Activated CD8-positive, alpha-beta T cell treated with anti-CD3 and anti-CD28 coated beads, Interleukin-2, amount 10 ng/mL, durations not matched to agents 7 days and 5 days (primary cell): ENCODE measurements around the gene AMACR. TPM values are rescaled to one million over a fixed set of nuclear protein-coding genes. Genes with fewer than 3 reads are reported as not detected.
"Not testable (repeated sequence)": the region's sequence is repeated elsewhere in the genome, so short reads cannot be mapped to it uniquely, and the experiment has no call there.

Source experiments
- ATAC-seq: fragments of 150-1000 bp; cut with Tn5 transposase; one replicate; pipeline ENCODE4 v1.10.0; 2021; ENCODE audit warnings: moderate library complexity
- CTCF ChIA-PET: fragments of 350-600 bp; sonication (Branson Sonifier 250); formaldehyde crosslinking; loops from one replicate; lab custom pipeline; 2021; ENCODE audit warnings: antibody characterized with exemption; lab: Charles Lee
- POLR2A ChIA-PET: fragments of 350-600 bp; sonication (Branson Sonifier 250); formaldehyde crosslinking; loops from one replicate; lab custom pipeline; 2021; ENCODE audit warnings: antibody characterized with exemption; lab: Charles Lee
- DNase-seq: peaks from one replicate; pipeline ENCODE4 v3.0.0-alpha.2; 2020
- H3K27ac Mint-ChIP-seq: one replicate; pipeline ENCODE4 v1.8.0; 2021; ENCODE audit warnings: mild to moderate bottlenecking, mixed read lengths
- H3K27me3 Mint-ChIP-seq: one replicate; pipeline ENCODE4 v1.8.0; 2021; ENCODE audit warnings: low read depth, mixed read lengths
- H3K36me3 Mint-ChIP-seq: one replicate; pipeline ENCODE4 v1.8.0; 2021; ENCODE audit warnings: low read depth, mixed read lengths
- H3K4me1 Mint-ChIP-seq: one replicate; pipeline ENCODE4 v1.8.0; 2021; ENCODE audit warnings: low read depth, mixed read lengths
- H3K4me3 Mint-ChIP-seq: one replicate; pipeline ENCODE4 v1.8.0; 2021; ENCODE audit warnings: mild to moderate bottlenecking, mixed read lengths
- H3K9me3 Mint-ChIP-seq: one replicate; pipeline ENCODE4 v1.8.0; 2022; ENCODE audit warnings: mixed read lengths; ENCODE audit not compliant: insufficient read depth
- total RNA-seq, 2 experiments: library from RNA; stranded (reverse); gene quantifications; one replicate each; pipeline ENCODE4 v1.2.3, GENCODE V29; 2021

The AMACR gene
- total RNA-seq, 2 experiments from 2014 or later, result 6.5 to 6.9 TPM

DNA sequence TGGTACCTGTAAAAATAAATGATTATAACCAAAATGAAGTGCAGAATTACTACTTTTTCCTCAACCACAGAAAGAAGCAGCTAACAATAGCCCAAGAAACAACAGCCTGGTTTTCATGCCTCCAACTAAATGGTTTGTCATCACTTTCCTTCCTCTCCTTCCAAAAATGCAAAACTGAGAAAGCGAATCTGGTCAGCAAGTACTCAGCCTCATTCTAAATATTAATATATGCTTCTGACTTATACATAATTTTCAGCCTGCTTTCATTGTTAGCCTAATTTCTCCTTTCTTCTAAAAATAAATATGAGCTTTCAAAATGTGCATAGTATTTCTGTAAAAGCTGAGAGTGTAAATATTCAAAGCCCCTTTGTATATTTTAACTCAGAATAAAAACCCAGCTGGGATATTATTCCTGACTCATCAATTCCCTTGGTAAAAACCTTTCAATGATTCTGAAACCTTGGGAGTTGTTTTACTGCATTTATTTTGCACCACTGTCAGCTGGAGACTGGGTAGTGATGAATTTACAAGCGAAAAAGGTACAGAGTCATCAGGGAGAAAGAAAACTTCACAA lies 50.2 kb downstream of the AMACR start:
- POLR2A ChIA-PET, result no interaction called here
- no peak overlapping the region for H3K27ac Mint-ChIP-seq
- CTCF ChIA-PET, result interaction anchor here (1.5 kb wide), 1 partner anchor 13 kb away, joined by 7 read pairs; no protein-coding TSS in a partner anchor
- H3K4me3 Mint-ChIP-seq, result no peak overlapping the region
- no peaks in the 10 kb centered on the region for H3K4me1 Mint-ChIP-seq
- peaks cover 3% of the 10 kb centered on the region for H3K27me3 Mint-ChIP-seq
- no peaks in the 10 kb centered on the region for H3K36me3 Mint-ChIP-seq
- no peak for DNase-seq
- H3K9me3 Mint-ChIP-seq, result no peaks in the 10 kb centered on the region
- ATAC-seq, result no peak

DNA sequence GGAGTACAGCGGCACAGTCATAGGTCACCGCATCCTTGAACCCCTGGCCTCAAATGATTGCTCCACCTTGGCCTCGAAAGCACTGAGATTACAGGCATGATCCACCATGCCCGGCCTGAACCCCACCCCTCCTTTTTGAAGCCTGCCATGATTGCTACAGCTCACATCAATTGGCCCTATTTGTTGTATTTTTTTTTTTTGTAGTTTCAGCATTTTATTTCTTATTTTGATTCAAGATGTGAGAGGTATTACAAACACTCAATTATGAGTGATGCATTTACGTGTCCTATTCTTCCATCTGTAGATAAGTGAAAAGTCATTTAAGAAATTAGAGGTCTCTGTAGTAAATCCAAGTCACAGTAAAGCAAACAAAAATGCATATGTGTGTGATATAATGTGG lies 55.7 kb downstream of the AMACR start:
- H3K36me3 Mint-ChIP-seq, H3K4me1 Mint-ChIP-seq, POLR2A ChIA-PET: not testable (repeated sequence)

GRCh38 chr5:33944543-33945132 lies 63.2 kb downstream of the AMACR start:
- Mint-ChIP-seq H3K4me1 (no peaks in the 10 kb centered on the region), H3K27me3 (peaks cover 18% of the 10 kb centered on the region), H3K36me3 (no peaks in the 10 kb centered on the region), H3K9me3 (no peaks in the 10 kb centered on the region), H3K4me3 (no peak overlapping the region), H3K27ac (no peak overlapping the region)
- ChIA-PET CTCF (no interaction called here), POLR2A (no interaction called here)
- DNase-seq, result no peak
- no peak for ATAC-seq

More for the DNA sequence above, 55.7 kb downstream of the AMACR start:
- H3K9me3 Mint-ChIP-seq, DNase-seq, ATAC-seq, H3K27ac Mint-ChIP-seq, H3K27me3 Mint-ChIP-seq, H3K4me3 Mint-ChIP-seq, CTCF ChIA-PET: not testable (repeated sequence)

GRCh38 chr5:33941090-33941489 lies 66.8 kb downstream of the AMACR start:
- Mint-ChIP-seq H3K4me1 (no peaks in the 10 kb centered on the region), H3K4me3 (no peak overlapping the region), H3K27me3 (peaks cover 38% of the 10 kb centered on the region), H3K36me3 (no peaks in the 10 kb centered on the region), H3K9me3 (no peaks in the 10 kb centered on the region), H3K27ac (no peak overlapping the region)
- ATAC-seq (no peak), DNase-seq (no peak)
- CTCF ChIA-PET, result interaction anchor here (2.3 kb wide), 1 partner anchor 505 kb away, joined by 7 read pairs; no protein-coding TSS in a partner anchor
- POLR2A ChIA-PET, result no interaction called here

- no peaks in the 10 kb centered on the region for H3K9me3 Mint-ChIP-seq
- H3K4me1 Mint-ChIP-seq, result no peaks in the 10 kb centered on the region
- ATAC-seq (no peak), DNase-seq (no peak)
- no peak overlapping the region for H3K4me3 Mint-ChIP-seq
- H3K27me3 Mint-ChIP-seq, result peaks cover 44% of the 10 kb centered on the region
- ChIA-PET POLR2A (no interaction called here), CTCF (interaction anchor here (1.0 to 2.3 kb wide), 3 partner anchors 16 to 504 kb away, joined by 3 to 7 read pairs (median 3); no protein-coding TSS in a partner anchor)
- no peaks in the 10 kb centered on the region for H3K36me3 Mint-ChIP-seq
- no peak overlapping the region for H3K27ac Mint-ChIP-seq
Observed at GRCh38 chr5:33939556-33940262, 68.1 kb downstream of the AMACR start.

- POLR2A ChIA-PET, result no interaction called here
- no peaks in the 10 kb centered on the region for H3K4me1 Mint-ChIP-seq
- ATAC-seq (no peak), DNase-seq (no peak)
- no peak overlapping the region for H3K27ac Mint-ChIP-seq
- no peak overlapping the region for H3K4me3 Mint-ChIP-seq
- CTCF ChIA-PET, result no interaction called here
- H3K36me3 Mint-ChIP-seq, result no peaks in the 10 kb centered on the region
- peaks cover 44% of the 10 kb centered on the region for H3K27me3 Mint-ChIP-seq
- no peaks in the 10 kb centered on the region for H3K9me3 Mint-ChIP-seq
Observed at GRCh38 chr5:33938881-33939280, 69.0 kb downstream of the AMACR start.

GRCh38 chr5:33938507-33938796 lies 69.4 kb downstream of the AMACR start:
- no peak overlapping the region for H3K27ac Mint-ChIP-seq
- no peak for ATAC-seq
- no peaks in the 10 kb centered on the region for H3K9me3 Mint-ChIP-seq
- H3K4me1 Mint-ChIP-seq, result no peaks in the 10 kb centered on the region
- no peak for DNase-seq
- H3K4me3 Mint-ChIP-seq, result no peak overlapping the region
- no peaks in the 10 kb centered on the region for H3K36me3 Mint-ChIP-seq
- CTCF ChIA-PET, result no interaction called here
- POLR2A ChIA-PET, result no interaction called here
- peaks cover 44% of the 10 kb centered on the region for H3K27me3 Mint-ChIP-seq

GRCh38 chr5:33937707-33938506 lies 69.9 kb downstream of the AMACR start:
- CTCF ChIA-PET, result no interaction called here
- DNase-seq (no peak), ATAC-seq (no peak)
- Mint-ChIP-seq H3K4me3 (no peak overlapping the region), H3K27ac (no peak overlapping the region), H3K4me1 (no peaks in the 10 kb centered on the region), H3K9me3 (no peaks in the 10 kb centered on the region), H3K36me3 (no peaks in the 10 kb centered on the region), H3K27me3 (peaks cover 46% of the 10 kb centered on the region)
- POLR2A ChIA-PET, result no interaction called here

DNA sequence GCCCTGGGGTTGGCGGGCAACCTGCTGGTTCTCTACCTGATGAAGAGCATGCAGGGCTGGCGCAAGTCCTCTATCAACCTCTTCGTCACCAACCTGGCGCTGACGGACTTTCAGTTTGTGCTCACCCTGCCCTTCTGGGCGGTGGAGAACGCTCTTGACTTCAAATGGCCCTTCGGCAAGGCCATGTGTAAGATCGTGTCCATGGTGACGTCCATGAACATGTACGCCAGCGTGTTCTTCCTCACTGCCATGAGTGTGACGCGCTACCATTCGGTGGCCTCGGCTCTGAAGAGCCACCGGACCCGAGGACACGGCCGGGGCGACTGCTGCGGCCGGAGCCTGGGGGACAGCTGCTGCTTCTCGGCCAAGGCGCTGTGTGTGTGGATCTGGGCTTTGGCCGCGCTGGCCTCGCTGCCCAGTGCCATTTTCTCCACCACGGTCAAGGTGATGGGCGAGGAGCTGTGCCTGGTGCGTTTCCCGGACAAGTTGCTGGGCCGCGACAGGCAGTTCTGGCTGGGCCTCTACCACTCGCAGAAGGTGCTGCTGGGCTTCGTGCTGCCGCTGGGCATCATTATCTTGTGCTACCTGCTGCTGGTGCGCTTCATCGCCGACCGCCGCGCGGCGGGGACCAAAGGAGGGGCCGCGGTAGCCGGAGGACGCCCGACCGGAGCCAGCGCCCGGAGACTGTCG lies 70.7 kb downstream of the AMACR start:
- DNase-seq (no peak), ATAC-seq (no peak)
- CTCF ChIA-PET, result interaction anchor here (3.2 kb wide), 1 partner anchor 33 kb away, joined by 25 read pairs; no protein-coding TSS in a partner anchor
- Mint-ChIP-seq H3K4me3 (no peak overlapping the region), H3K27ac (no peak overlapping the region), H3K4me1 (no peaks in the 10 kb centered on the region), H3K9me3 (no peaks in the 10 kb centered on the region), H3K36me3 (no peaks in the 10 kb centered on the region), H3K27me3 (peaks cover 48% of the 10 kb centered on the region)
- POLR2A ChIA-PET, result no interaction called here

DNA sequence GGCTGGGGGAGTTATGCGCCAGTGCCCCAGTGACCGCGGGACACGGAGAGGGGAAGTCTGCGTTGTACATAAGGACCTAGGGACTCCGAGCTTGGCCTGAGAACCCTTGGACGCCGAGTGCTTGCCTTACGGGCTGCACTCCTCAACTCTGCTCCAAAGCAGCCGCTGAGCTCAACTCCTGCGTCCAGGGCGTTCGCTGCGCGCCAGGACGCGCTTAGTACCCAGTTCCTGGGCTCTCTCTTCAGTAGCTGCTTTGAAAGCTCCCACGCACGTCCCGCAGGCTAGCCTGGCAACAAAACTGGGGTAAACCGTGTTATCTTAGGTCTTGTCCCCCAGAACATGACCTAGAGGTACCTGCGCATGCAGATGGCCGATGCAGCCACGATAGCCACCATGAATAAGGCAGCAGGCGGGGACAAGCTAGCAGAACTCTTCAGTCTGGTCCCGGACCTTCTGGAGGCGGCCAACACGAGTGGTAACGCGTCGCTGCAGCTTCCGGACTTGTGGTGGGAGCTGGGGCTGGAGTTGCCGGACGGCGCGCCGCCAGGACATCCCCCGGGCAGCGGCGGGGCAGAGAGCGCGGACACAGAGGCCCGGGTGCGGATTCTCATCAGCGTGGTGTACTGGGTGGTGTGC lies 71.4 kb downstream of the AMACR start, which contains the start of gene RXFP3:
RXFP3 (plus strand) TSS at position 6 of the 636 bp plus-strand sequence; CDS start at position 361, 355 bp downstream.
- Mint-ChIP-seq H3K27me3 (peaks cover 53% of the 10 kb centered on the region), H3K4me3 (no peak within 1 kb of the TSS), H3K9me3 (no peaks in the 10 kb centered on the region), H3K27ac (no peak within 1 kb of the TSS), H3K4me1 (no peaks in the 10 kb centered on the region), H3K36me3 (no peaks in the 10 kb centered on the region)
- no peak for DNase-seq
- ATAC-seq, result no peak
- POLR2A ChIA-PET, result no interaction called here
- CTCF ChIA-PET, result interaction anchor here (1.7 to 3.2 kb wide), 3 partner anchors 33 to 501 kb away, joined by 5 to 31 read pairs (median 25); no protein-coding TSS in a partner anchor
